ENCODE measurements around the gene LOXL1. TPM values are rescaled to one million over a fixed set of nuclear protein-coding genes. Genes with fewer than 3 reads are reported as not detected.

LOXL1 gene
- total and polyA plus RNA-seq, 2 donors (not counting 1 experiment from before 2014, with no cell fraction given) = 0.21 to 0.49 TPM

DNA sequence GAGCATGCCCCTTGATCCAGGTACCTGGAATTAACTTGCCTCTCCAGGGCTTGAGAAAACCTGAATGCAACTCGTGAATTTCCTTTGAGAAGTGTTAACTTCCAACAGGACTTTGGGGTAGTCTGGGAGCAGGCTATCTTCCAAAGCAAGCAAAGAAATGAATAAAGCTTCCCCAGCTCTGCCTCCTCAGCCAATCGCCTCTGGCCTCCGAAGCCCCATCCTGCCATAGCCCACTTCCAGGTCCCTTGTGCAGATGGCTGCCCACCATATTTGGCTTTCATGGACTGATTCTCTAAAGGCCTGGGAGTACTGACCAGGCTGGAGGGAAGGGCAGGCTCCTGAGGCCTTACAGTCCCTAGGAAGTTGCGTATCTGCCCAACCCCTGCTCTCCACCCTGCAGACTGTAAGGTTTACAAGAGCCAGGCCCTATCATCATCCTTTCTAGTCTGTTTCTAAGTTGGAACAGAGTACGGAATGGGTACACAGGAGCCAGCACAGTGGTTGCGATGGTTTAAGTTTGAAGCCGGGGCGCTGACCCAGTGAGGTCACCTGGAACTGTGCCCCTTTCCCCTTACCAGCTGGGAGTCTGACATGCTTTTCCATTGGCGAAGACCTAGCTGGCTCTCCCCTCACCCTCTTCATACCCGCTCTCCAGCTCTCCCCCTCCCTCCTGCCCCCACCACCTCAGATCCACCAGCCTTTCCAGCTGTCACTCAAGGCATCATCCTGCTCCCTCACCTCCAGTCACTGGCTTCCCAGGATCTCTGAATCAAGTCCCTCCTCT lies 67.1 kb downstream of the LOXL1 start:
- ChIA-PET POLR2A (interaction anchor here (1.1 kb wide), 1 partner anchor 14 kb away, joined by 5 read pairs; no protein-coding TSS in a partner anchor), CTCF (interaction anchor here (0.9 to 3.5 kb wide), 9 partner anchors 9 to 128 kb away, joined by 3 to 24 read pairs (median 7); no protein-coding TSS in a partner anchor)
- DNase-seq (no peak), ATAC-seq (ENCODE audit: low read depth) (no peak)
- Histone ChIP-seq H3K27me3 (replicated peaks in 1 of 4; ENCODE audit: control extremely low read depth in 1 of 4, control insufficient read depth in 3 of 4, insufficient read depth in 4 of 4, low read length in 3 of 4) (no peaks in the 10 kb centered on the region), H3K36me3 (replicated peaks in 1 of 2; ENCODE audit: control extremely low read depth in 1 of 2, control insufficient read depth in 1 of 2, extremely low read depth in 1 of 2, insufficient read depth in 2 of 2, low read length in 1 of 2) (peaks cover 0 to 7% of the 10 kb centered on the region in 2 experiments), H3K79me2 (ENCODE audit: control insufficient read depth, insufficient read depth, low read length) (peaks cover 65% of the 10 kb centered on the region), H4K20me1 (ENCODE audit: control insufficient read depth, insufficient read depth, low read length, poor library complexity, severe bottlenecking) (peaks cover 21% of the 10 kb centered on the region), H3K4me3 (ENCODE audit: control extremely low read depth in 1 of 5, extremely low read depth in 1 of 5, insufficient read depth in 1 of 5, low read depth in 2 of 5, low read length in 4 of 5) (peak overlapping the region in 2 of 5 experiments; percentile 82 to 95), H2AFZ (ENCODE audit: insufficient read depth, low read depth, low read length, poor library complexity, severe bottlenecking) (peak overlapping the region; percentile 96), H3K9me3 (ENCODE audit: control extremely low read depth in 1 of 3, control insufficient read depth in 2 of 3, insufficient read depth in 1 of 3, low read length in 2 of 3) (no peaks in the 10 kb centered on the region), H3K9ac (ENCODE audit: low read length) (peak overlapping the region; percentile 91), H3K4me1 (ENCODE audit: control insufficient read depth in 2 of 2, insufficient read depth in 2 of 2, low read length in 2 of 2) (peaks cover 48 to 66% of the 10 kb centered on the region in 2 donors), H3K27ac (ENCODE audit: low read length in 2 of 2) (no peak overlapping the region), H3K4me2 (replicated peaks; ENCODE audit: low read depth, low read length, poor library complexity, severe bottlenecking) (peak overlapping the region; percentile 94)
- peaks cover 54% of the 10 kb centered on the region for H3K4me1 Mint-ChIP-seq
- WGBS (ENCODE audit: insufficient coverage) = 100% methylated on average over 10 of the region's 10 CpGs
- intact Hi-C loops (cut with micrococcal nuclease) = loop anchor here (5.0 to 10.0 kb wide), 8 partner anchors 356 to 1909 kb away; partner anchors contain the start of genes ARID3B, FBXO22, MYO9A and SENP8
- peak overlapping the region; percentile 83 for H3K27ac Mint-ChIP-seq
- no peak for TF ChIP-seq EZH2 (IDR thresholded peaks at IDR 0.05; ENCODE audit: borderline replicate concordance, insufficient read depth, low read depth, low read length, poor library complexity, severe bottlenecking)
- TF ChIP-seq, protein P1, sequence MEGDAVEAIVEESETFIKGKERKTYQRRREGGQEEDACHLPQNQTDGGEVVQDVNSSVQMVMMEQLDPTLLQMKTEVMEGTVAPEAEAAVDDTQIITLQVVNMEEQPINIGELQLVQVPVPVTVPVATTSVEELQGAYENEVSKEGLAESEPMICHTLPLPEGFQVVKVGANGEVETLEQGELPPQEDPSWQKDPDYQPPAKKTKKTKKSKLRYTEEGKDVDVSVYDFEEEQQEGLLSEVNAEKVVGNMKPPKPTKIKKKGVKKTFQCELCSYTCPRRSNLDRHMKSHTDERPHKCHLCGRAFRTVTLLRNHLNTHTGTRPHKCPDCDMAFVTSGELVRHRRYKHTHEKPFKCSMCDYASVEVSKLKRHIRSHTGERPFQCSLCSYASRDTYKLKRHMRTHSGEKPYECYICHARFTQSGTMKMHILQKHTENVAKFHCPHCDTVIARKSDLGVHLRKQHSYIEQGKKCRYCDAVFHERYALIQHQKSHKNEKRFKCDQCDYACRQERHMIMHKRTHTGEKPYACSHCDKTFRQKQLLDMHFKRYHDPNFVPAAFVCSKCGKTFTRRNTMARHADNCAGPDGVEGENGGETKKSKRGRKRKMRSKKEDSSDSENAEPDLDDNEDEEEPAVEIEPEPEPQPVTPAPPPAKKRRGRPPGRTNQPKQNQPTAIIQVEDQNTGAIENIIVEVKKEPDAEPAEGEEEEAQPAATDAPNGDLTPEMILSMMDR (IDR thresholded peaks at IDR 0.05) = no peak
- H3K9me3 Mint-ChIP-seq (ENCODE audit: insufficient read depth) = no peaks in the 10 kb centered on the region
- no peaks in the 10 kb centered on the region for H3K27me3 Mint-ChIP-seq
- peak overlapping the region; percentile 87 for H3K4me3 Mint-ChIP-seq

All from B cell (primary cell).